Measurements from ENCODE around the gene SCG5.

Gene SCG5

DNA sequence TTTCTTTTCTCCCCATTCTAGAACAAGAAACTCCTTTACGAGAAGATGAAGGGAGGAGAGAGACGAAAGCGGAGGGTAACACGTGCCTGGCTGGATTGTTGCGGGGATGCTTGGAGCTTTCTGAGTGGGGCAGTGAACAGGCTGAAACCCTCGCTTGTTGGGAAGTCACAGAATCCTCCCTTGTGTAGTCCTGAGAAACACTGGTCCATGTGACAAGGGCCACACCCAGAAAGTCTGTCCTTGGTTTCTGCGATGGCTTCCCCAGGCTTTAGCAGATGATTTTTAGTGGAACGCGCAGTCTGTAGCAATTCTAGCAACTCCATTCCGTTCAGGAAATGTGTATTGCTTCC, 50.2 kb downstream of the SCG5 start:
- Histone ChIP-seq H3K4me3 (ENCODE audit: low read length) (no peak overlapping the region), H3K27ac (ENCODE audit: low read length) (no peak overlapping the region), H3K27me3 (ENCODE audit: control insufficient read depth, insufficient read depth, low read length) (no peaks in the 10 kb centered on the region), H3K4me1 (ENCODE audit: control insufficient read depth, insufficient read depth, low read length) (no peaks in the 10 kb centered on the region; the same call in 1 of the 2 replicates), H3K9me3 (ENCODE audit: control insufficient read depth, insufficient read depth, low read length) (no peaks in the 10 kb centered on the region), H3K36me3 (ENCODE audit: control insufficient read depth, insufficient read depth, low read length) (no peaks in the 10 kb centered on the region)
- WGBS (ENCODE audit: insufficient coverage, insufficient read length): no CpG with 5 or more reads among the region's 10 CpGs
- no peak for DNase-seq (ENCODE audit: low read depth, low spot score)

- H3K27me3 ChIP-seq (ENCODE audit: control insufficient read depth, insufficient read depth, low read length): no peaks in the 10 kb centered on the region
- H3K4me3 ChIP-seq (ENCODE audit: low read length): no peak overlapping the region
- H3K4me1 ChIP-seq (ENCODE audit: control insufficient read depth, insufficient read depth, low read length): no peaks in the 10 kb centered on the region; the same call in 1 of the 2 replicates
- no peaks in the 10 kb centered on the region for H3K9me3 ChIP-seq (ENCODE audit: control insufficient read depth, insufficient read depth, low read length)
- no peak for DNase-seq (ENCODE audit: low read depth, low spot score)
- no peaks in the 10 kb centered on the region for H3K36me3 ChIP-seq (ENCODE audit: control insufficient read depth, insufficient read depth, low read length)
- H3K27ac ChIP-seq (ENCODE audit: low read length): no peak overlapping the region
- WGBS (ENCODE audit: insufficient coverage, insufficient read length): no CpG with 5 or more reads among the region's 2 CpGs
These were observed 50.8 kb downstream of the SCG5 start for GRCh38 chr15:32692286-32692685.

DNA sequence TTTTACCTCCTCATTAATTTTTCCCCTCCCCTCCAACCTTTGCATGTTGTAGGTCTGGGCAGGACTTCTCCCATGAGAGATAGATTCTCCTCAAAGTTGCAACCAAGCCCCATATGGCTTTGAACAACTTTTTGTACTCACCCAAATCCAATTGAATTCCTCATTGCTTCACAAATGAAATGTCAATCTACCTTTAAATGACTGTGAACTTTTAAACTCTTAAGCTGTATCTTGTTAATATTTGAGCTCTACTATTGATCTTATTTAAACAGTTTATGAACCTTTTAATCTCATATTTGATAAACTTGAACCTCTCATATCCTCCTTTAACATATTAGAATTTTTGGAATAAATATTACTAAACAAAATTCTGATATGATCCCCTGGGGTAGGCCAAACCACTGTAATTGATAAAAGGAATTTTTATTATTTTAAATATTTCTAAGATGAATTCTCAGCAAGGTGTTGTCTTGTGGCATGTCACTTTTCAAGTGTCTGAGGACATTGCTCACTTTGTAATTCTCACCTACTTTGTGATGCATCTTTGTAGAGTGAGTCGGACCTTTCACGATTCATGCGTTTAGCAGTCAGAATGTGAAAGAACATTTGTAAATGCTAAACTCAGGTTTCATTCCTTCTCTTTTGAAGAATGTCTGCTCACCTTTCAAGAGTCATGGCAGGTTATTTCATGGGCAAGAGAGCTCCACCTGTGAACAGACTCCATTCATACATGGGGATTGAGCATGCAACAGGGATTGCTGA, 52.9 kb downstream of the SCG5 start:
- WGBS (ENCODE audit: insufficient coverage, insufficient read length): no CpG with 5 or more reads among the region's 3 CpGs
- no peak for DNase-seq (ENCODE audit: low read depth, low spot score)
- no peaks in the 10 kb centered on the region for H3K9me3 ChIP-seq (ENCODE audit: control insufficient read depth, insufficient read depth, low read length)
- H3K27ac ChIP-seq (ENCODE audit: low read length): no peak overlapping the region
- H3K36me3 ChIP-seq (ENCODE audit: control insufficient read depth, insufficient read depth, low read length): no peaks in the 10 kb centered on the region
- no peaks in the 10 kb centered on the region for H3K27me3 ChIP-seq (ENCODE audit: control insufficient read depth, insufficient read depth, low read length)
- H3K4me3 ChIP-seq (ENCODE audit: low read length): no peak overlapping the region
- no peaks in the 10 kb centered on the region; the same call in 1 of the 2 replicates for H3K4me1 ChIP-seq (ENCODE audit: control insufficient read depth, insufficient read depth, low read length)

GRCh38 chr15:32698773-32699390, 57.4 kb downstream of the SCG5 start:
- Histone ChIP-seq H3K4me3 (ENCODE audit: low read length) (no peak overlapping the region), H3K4me1 (ENCODE audit: control insufficient read depth, insufficient read depth, low read length) (no peaks in the 10 kb centered on the region), H3K36me3 (ENCODE audit: control insufficient read depth, insufficient read depth, low read length) (no peaks in the 10 kb centered on the region), H3K27ac (ENCODE audit: low read length) (no peak overlapping the region), H3K9me3 (ENCODE audit: control insufficient read depth, insufficient read depth, low read length) (no peaks in the 10 kb centered on the region), H3K27me3 (ENCODE audit: control insufficient read depth, insufficient read depth, low read length) (no peaks in the 10 kb centered on the region)
- WGBS (ENCODE audit: insufficient coverage, insufficient read length): no CpG with 5 or more reads among the region's 5 CpGs
- DNase-seq (ENCODE audit: low read depth, low spot score): no peak

- Histone ChIP-seq H3K27ac (ENCODE audit: low read length) (no peak overlapping the region), H3K4me3 (ENCODE audit: low read length) (no peak overlapping the region), H3K27me3 (ENCODE audit: control insufficient read depth, insufficient read depth, low read length) (no peaks in the 10 kb centered on the region), H3K9me3 (ENCODE audit: control insufficient read depth, insufficient read depth, low read length) (no peaks in the 10 kb centered on the region), H3K4me1 (ENCODE audit: control insufficient read depth, insufficient read depth, low read length) (no peaks in the 10 kb centered on the region), H3K36me3 (ENCODE audit: control insufficient read depth, insufficient read depth, low read length) (no peaks in the 10 kb centered on the region)
- DNase-seq (ENCODE audit: low read depth, low spot score): no peak
- no CpG with 5 or more reads among the region's 14 CpGs for WGBS (ENCODE audit: insufficient coverage, insufficient read length)
These were observed 59.1 kb downstream of the SCG5 start for GRCh38 chr15:32700501-32701150.

GRCh38 chr15:32701863-32702262, 60.4 kb downstream of the SCG5 start:
- no peaks in the 10 kb centered on the region for H3K9me3 ChIP-seq (ENCODE audit: control insufficient read depth, insufficient read depth, low read length)
- no peak for DNase-seq (ENCODE audit: low read depth, low spot score)
- WGBS (ENCODE audit: insufficient coverage, insufficient read length): no CpG with 5 or more reads among the region's 3 CpGs
- no peaks in the 10 kb centered on the region for H3K4me1 ChIP-seq (ENCODE audit: control insufficient read depth, insufficient read depth, low read length)
- H3K27me3 ChIP-seq (ENCODE audit: control insufficient read depth, insufficient read depth, low read length): no peaks in the 10 kb centered on the region
- no peak overlapping the region for H3K27ac ChIP-seq (ENCODE audit: low read length)
- no peaks in the 10 kb centered on the region for H3K36me3 ChIP-seq (ENCODE audit: control insufficient read depth, insufficient read depth, low read length)
- H3K4me3 ChIP-seq (ENCODE audit: low read length): no peak overlapping the region

GRCh38 chr15:32704395-32704981, 63.0 kb downstream of the SCG5 start:
- no peak for DNase-seq (ENCODE audit: low read depth, low spot score)
- Histone ChIP-seq H3K27me3 (ENCODE audit: control insufficient read depth, insufficient read depth, low read length) (no peaks in the 10 kb centered on the region), H3K36me3 (ENCODE audit: control insufficient read depth, insufficient read depth, low read length) (no peaks in the 10 kb centered on the region), H3K4me1 (ENCODE audit: control insufficient read depth, insufficient read depth, low read length) (no peaks in the 10 kb centered on the region), H3K27ac (ENCODE audit: low read length) (no peak overlapping the region), H3K9me3 (ENCODE audit: control insufficient read depth, insufficient read depth, low read length) (no peaks in the 10 kb centered on the region), H3K4me3 (ENCODE audit: low read length) (no peak overlapping the region)
- WGBS (ENCODE audit: insufficient coverage, insufficient read length): no CpG with 5 or more reads among the region's 8 CpGs

DNA sequence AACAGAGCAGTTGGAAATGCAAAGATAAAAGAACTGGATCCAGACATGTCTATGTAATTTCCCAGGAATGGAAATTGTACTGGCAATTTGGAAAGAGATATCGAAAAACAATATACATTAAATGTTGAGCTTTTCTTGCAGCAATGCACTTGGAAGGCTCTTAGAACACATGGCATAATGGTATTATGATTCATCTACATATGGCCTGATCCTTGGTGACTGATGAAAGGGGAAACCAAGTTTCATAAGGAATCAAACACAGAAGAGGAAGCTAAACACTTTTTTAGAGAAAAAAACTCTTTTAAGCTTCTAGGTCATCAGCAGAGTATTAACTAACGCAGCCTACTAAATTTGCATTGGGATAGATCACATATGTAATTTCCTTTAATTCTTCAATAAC, 63.9 kb downstream of the SCG5 start:
- no peaks in the 10 kb centered on the region for H3K36me3 ChIP-seq (ENCODE audit: control insufficient read depth, insufficient read depth, low read length)
- no peaks in the 10 kb centered on the region for H3K9me3 ChIP-seq (ENCODE audit: control insufficient read depth, insufficient read depth, low read length)
- DNase-seq (ENCODE audit: low read depth, low spot score): no peak
- H3K27me3 ChIP-seq (ENCODE audit: control insufficient read depth, insufficient read depth, low read length): no peaks in the 10 kb centered on the region
- H3K27ac ChIP-seq (ENCODE audit: low read length): no peak overlapping the region
- no peaks in the 10 kb centered on the region for H3K4me1 ChIP-seq (ENCODE audit: control insufficient read depth, insufficient read depth, low read length)
- no peak overlapping the region for H3K4me3 ChIP-seq (ENCODE audit: low read length)
- WGBS (ENCODE audit: insufficient coverage, insufficient read length): no CpG with 5 or more reads among the region's 2 CpGs

GRCh38 chr15:32706704-32707103, 65.2 kb downstream of the SCG5 start:
- H3K36me3 ChIP-seq (ENCODE audit: control insufficient read depth, insufficient read depth, low read length): no peaks in the 10 kb centered on the region
- H3K4me1 ChIP-seq (ENCODE audit: control insufficient read depth, insufficient read depth, low read length): no peaks in the 10 kb centered on the region
- no CpG with 5 or more reads among the region's 3 CpGs for WGBS (ENCODE audit: insufficient coverage, insufficient read length)
- no peak overlapping the region for H3K4me3 ChIP-seq (ENCODE audit: low read length)
- no peak for DNase-seq (ENCODE audit: low read depth, low spot score)
- H3K9me3 ChIP-seq (ENCODE audit: control insufficient read depth, insufficient read depth, low read length): no peaks in the 10 kb centered on the region
- H3K27me3 ChIP-seq (ENCODE audit: control insufficient read depth, insufficient read depth, low read length): no peaks in the 10 kb centered on the region
- no peak overlapping the region for H3K27ac ChIP-seq (ENCODE audit: low read length)

DNA sequence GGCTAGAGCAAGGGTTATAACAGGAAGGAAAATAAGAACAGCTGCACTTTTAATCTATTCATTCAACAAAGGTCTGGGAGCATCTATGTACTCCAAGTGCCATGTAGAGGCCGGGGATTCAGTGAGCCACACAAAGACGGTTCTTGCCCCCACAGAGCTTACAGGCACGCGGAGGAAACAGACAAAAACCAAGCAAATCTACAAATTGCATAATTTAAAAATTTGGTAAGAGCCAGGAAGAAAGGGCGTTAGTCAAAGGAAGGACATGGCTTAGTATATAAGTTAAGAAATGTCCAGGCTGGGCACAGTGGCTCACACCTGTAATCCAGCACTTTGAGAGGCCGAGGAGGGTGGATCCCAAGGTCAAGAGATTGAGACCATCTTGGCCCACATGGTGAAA, 65.9 kb downstream of the SCG5 start:
- H3K27ac ChIP-seq (ENCODE audit: low read length): no peak overlapping the region
- H3K36me3 ChIP-seq (ENCODE audit: control insufficient read depth, insufficient read depth, low read length): no peaks in the 10 kb centered on the region
- no peak for DNase-seq (ENCODE audit: low read depth, low spot score)
- H3K27me3 ChIP-seq (ENCODE audit: control insufficient read depth, insufficient read depth, low read length): no peaks in the 10 kb centered on the region
- H3K4me3 ChIP-seq (ENCODE audit: low read length): no peak overlapping the region
- H3K9me3 ChIP-seq (ENCODE audit: control insufficient read depth, insufficient read depth, low read length): no peaks in the 10 kb centered on the region
- WGBS (ENCODE audit: insufficient coverage, insufficient read length): no CpG with 5 or more reads among the region's 6 CpGs
- H3K4me1 ChIP-seq (ENCODE audit: control insufficient read depth, insufficient read depth, low read length): no peaks in the 10 kb centered on the region
